Hematopoietic multipotent progenitor cell treated with erythropoietin and hydrocortisone succinate and interleukin-3 and kit ligand, for 15 days (in vitro differentiated cells): ENCODE results near the gene ILDR1.
"Not testable (repeated sequence)": the region's sequence is repeated elsewhere in the genome, so short reads cannot be mapped to it uniquely, and the experiment has no call there.

ENCODE experiments used
- DNase-seq: peaks from one replicate; pipeline ENCODE4 v3.0.0-alpha.2; 2015; ENCODE audit warnings: low spot score

ILDR1 gene

DNA sequence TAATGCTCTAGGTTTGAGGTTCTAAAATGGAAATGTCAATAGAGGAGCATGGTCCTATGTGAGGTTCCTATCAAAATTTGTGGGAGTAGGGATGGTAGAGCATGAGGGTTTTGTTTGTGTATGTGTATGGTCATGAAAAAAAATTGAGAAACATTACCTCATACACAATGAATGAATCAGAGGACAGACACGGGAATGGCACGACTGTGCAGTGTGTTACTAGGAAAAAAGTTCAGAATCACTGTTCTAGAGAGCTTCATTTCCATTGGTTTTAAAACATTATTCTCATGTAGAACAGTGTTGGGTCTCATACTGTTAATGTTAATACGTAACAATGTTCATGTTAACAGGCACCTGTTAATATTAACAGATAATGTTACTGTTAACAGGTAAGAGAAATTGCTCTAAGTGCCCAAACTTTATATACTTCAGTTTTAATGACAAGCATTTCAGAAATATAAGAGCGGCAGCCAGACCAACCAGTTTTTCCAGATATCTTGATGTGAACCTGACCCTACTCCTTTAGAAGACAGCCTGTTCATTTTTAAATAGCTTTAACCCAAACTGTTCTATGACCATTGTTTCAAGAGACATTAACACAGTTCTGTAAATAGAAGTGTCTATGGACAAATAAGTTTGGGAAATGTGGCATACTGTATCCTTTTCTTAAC is 79.8 kb downstream of the ILDR1 start:
- DNase-seq = no peak

GRCh38 chr3:121941592-121941991 is 80.5 kb downstream of the ILDR1 start:
- no peak for DNase-seq

DNA sequence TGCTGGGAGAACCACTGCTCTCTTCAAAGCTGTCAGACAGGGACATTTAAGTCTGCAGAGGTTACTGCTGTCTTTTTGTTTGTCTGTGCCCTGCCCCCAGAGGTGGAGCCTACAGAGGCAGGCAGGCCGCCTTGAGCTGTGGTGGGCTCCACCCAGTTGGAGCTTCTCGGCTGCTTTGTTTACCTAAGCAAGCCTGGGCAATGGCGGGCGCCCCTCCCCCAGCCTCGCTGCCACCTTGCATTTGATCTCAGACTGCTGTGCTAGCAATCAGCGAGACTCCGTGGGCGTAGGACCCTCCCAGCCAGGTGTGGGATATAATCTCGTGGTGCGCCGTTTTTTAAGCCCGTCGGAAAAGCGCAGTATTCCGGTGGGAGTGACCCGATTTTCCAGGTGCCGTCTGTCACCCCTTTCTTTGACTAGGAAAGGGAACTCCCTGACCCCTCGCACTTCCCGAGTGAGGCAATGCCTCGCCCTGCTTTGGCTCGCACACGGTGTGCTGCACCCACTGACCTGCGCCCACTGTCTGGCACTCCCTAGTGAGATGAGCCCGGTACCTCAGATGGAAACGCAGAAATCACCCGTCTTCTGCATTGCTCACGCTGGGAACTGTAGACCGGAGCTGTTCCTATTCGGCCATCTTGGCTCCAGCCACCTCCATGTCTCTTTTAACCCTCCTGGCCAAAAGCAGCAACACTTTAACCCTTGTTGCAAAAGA is 83.7 kb downstream of the ILDR1 start:
- DNase-seq = not testable (repeated sequence)
